Neutrophil (primary cell): ENCODE measurements around the gene BLOC1S5.

Source experiments
- H3K27ac ChIP-seq: fragments of 200-600 bp; sonication (generic); 2 replicates; pipeline ENCODE4 v1.5.1; 2016; ENCODE audit warnings: mild to moderate bottlenecking, moderate library complexity
- H3K27me3 ChIP-seq: fragments of 200-600 bp; sonication (generic); 2 replicates; pipeline ENCODE4 v1.6.0; 2016; ENCODE audit warnings: mild to moderate bottlenecking
- H3K36me3 ChIP-seq: fragments of 200-600 bp; sonication (generic); 2 replicates; pipeline ENCODE4 v1.5.1; 2017
- H3K4me1 ChIP-seq, 2 experiments: fragments of 200-600 bp in 1 of 2; sonication (generic) in 1 of 2; 1 replicate in 1 of 2; 2 replicates in 1 of 2; pipeline versions ENCODE4 v1.5.1 to v1.6.1; 2013 to 2016; ENCODE audit warnings: low read depth in 1 of 2, low read length in 1 of 2, mild to moderate bottlenecking in 1 of 2, moderate library complexity in 1 of 2; ENCODE audit not compliant: control insufficient read depth in 1 of 2, insufficient read depth in 1 of 2
- H3K4me3 ChIP-seq, 2 experiments: fragments of 200-600 bp in 1 of 2; sonication (generic) in 1 of 2; 1 replicate in 1 of 2; 2 replicates in 1 of 2; pipeline ENCODE4 v1.5.1; 2013 to 2016; ENCODE audit warnings: low read depth in 1 of 2, low read length in 1 of 2, mild to moderate bottlenecking in 1 of 2, moderate library complexity in 1 of 2
- H3K9me3 ChIP-seq: fragments of 200-600 bp; sonication (generic); 2 replicates; pipeline ENCODE4 v1.5.1; 2016
- CTCF ChIP-seq: fragments of 200-600 bp; sonication (generic); IDR thresholded peaks from 2 replicates; pipeline ENCODE4 v1.5.1; 2016; ENCODE audit warnings: antibody characterized with exemption

BLOC1S5 gene

GRCh38 chr6:8063761-8064637 lies at the start of gene BLOC1S5:
TSS of gene BLOC1S5 (minus strand) at chr6:8064389. CDS start at chr6:8064376, 13 bp downstream.
- peaks cover 17% of the 10 kb centered on the region for H3K36me3 ChIP-seq
- peak within 1 kb of the TSS; percentile 73 to 75 for H3K4me3 ChIP-seq
- H3K27ac ChIP-seq: peak within 1 kb of the TSS; percentile 81
- no peaks in the 10 kb centered on the region for H3K27me3 ChIP-seq
- TF ChIP-seq CTCF: peak; percentile 31
- peaks cover 18 to 33% of the 10 kb centered on the region in 2 experiments for H3K4me1 ChIP-seq
- no peaks in the 10 kb centered on the region for H3K9me3 ChIP-seq

- Histone ChIP-seq H3K27me3 (no peaks in the 10 kb centered on the region), H3K4me3 (no peak overlapping the region), H3K9me3 (no peaks in the 10 kb centered on the region), H3K4me1 (no peaks in the 10 kb centered on the region), H3K27ac (no peak overlapping the region), H3K36me3 (no peaks in the 10 kb centered on the region)
- no peak for TF ChIP-seq CTCF
These were observed 49.0 kb upstream of the BLOC1S5 start for GRCh38 chr6:8113131-8113654.

- Histone ChIP-seq H3K4me1 (no peaks in the 10 kb centered on the region), H3K9me3 (no peaks in the 10 kb centered on the region), H3K36me3 (no peaks in the 10 kb centered on the region), H3K27me3 (no peaks in the 10 kb centered on the region), H3K4me3 (no peak overlapping the region), H3K27ac (no peak overlapping the region)
- no peak for TF ChIP-seq CTCF
These were observed 46.5 kb upstream of the BLOC1S5 start for GRCh38 chr6:8110725-8111124.

- H3K9me3 ChIP-seq: no peaks in the 10 kb centered on the region
- H3K4me1 ChIP-seq: no peaks in the 10 kb centered on the region
- no peak overlapping the region for H3K27ac ChIP-seq
- no peak overlapping the region for H3K4me3 ChIP-seq
- no peak for TF ChIP-seq CTCF
- no peaks in the 10 kb centered on the region for H3K36me3 ChIP-seq
- H3K27me3 ChIP-seq: no peaks in the 10 kb centered on the region
These were observed 46.0 kb upstream of the BLOC1S5 start for GRCh38 chr6:8110117-8110721.

GRCh38 chr6:8108759-8109539 lies 44.8 kb upstream of the BLOC1S5 start:
- H3K4me1 ChIP-seq: no peaks in the 10 kb centered on the region
- TF ChIP-seq CTCF: no peak
- H3K9me3 ChIP-seq: no peaks in the 10 kb centered on the region
- no peaks in the 10 kb centered on the region for H3K27me3 ChIP-seq
- no peak overlapping the region for H3K27ac ChIP-seq
- no peak overlapping the region for H3K4me3 ChIP-seq
- H3K36me3 ChIP-seq: no peaks in the 10 kb centered on the region
